NCI-H748 treated with DMSO at 0.1 percent for 48 hours (cell line): ENCODE data around the gene TMF1.
A peak's percentile ranks its signal among the peaks of the same experiment; 100 is the strongest.

ENCODE experiments used
- DNase-seq: peaks from one replicate; lab custom pipeline; 2025; lab: John Stamatoyannopoulos, UW

The TMF1 gene

DNA sequence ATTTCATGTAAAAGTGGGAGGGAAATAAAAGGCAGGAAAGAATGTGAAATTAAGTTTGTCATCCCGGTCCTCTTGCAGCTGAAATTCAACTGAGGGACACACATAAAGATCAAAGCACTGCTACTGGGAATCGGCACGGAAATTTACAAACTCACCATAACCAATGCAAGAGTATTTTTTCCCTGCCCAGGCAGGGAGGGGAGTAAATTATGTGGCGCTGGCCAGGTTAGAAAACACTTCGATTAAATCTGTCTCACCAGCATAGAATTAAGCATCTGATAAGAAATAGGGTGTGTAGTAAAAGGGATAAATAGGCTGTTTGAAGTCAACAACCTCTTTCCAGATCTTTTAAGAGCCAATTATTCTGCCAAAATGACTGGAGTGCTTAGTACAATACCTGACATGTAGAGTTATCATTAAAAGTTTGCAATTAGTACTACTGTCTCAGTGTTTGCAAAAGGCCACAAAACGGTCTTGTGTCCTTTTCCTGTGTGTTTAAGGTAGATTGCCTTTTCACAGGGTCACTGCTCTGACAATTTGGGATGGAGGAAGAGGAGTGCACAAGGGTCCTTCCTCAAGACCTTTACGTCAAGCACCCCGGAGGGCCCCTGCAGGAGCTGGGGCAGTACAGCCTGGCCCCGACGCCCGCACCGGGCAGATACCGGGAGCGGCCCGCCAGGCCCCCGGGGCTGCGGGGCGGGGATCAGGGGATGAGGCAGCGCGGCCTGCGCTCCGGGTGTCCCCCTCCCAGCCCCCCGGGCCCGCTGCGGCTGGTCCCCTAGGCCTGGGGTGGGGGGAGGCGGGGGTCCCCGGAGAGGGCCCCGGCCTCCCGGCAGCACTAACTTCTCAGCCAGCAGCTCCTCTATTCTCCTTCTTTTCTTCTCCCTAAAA is 27.4 kb upstream of the TMF1 start:
- DNase-seq, result no peak

DNA sequence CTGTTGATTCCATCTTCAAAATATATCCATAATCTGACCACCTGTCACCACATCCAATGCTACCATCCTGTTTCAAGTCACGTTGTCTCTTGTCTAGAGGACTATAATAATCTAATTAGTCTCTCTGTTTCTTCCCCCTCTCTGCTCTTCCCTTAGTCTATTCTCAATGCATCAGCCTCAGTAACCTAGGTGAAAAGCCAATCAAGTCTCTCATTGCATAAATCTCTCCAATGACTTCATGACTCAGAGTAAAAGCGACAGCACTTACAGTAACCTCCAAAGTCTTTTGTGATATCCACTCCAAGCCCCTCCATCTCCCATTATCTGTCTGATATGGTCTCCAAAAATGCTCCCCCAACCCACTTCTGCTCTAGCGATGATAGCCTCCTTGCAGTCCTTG is 20.8 kb upstream of the TMF1 start:
- no peak for DNase-seq

DNA sequence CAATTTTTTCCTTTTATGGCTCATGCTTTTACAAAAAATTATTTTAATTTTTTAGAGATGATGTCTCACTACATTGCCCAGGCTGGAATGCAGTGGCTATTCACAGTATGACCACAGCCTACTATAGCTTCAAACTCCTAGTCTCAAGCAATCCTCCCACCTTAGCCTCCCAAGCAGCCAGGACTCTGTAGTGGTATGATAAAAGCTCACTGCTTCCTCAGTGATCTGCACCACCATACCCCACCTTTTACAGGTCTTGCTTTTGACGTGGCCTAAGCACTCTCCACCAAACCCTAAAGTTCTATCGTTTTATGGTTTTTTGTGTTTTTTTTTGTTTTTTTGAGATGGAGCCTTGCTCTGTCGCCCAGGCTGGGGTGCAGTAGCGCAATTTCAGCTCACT is 14.0 kb upstream of the TMF1 start:
- DNase-seq, result no peak

DNA sequence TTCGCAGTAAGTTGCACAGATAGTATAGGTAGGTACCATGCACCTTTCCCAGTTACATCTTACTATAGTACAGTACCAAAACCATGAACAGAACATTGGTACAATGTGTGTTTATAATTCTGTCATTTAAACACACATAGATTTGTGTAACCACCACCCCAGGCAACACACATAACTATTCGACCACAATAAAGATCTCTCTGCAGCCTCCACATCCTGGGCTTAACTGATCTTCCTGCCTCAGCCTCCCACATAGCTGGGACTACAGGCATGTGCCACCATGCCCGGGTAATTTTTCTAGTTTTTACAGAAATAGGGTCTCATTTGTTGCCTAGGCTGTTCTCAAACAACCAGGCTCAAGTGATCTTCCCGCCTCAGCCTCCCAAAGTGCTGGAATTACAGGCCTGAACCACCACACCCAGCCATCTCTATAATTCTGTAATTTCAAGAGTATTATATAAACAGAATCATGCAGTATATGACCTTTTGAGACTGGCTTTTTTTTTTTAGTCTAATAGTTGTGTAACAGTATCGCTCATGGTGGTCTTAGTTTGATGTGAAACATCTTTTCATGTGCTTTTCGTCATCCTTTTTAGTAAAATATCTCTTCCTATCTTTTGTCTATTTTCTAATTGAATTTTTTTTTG is 13.3 kb upstream of the TMF1 start:
- no peak for DNase-seq

DNA sequence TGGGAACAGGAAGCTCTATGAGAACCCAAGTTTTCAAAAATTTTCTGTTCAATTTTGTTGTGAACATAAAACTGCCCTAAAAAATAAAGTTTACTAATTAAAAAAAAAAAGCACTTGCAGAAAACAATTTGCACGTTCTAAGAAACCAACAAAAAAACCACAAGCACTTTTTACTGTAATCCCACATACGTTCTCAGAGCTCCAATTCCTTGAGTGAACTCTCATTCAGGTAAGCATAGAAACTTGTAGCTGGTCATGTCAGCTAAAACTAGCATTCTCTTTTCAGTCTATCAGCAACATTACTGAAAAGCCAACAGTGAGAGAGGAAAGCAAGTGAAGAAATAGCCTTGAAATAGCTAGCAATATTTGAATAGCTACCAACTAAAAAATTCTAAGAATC is 11.5 kb upstream of the TMF1 start:
- no peak for DNase-seq

DNA sequence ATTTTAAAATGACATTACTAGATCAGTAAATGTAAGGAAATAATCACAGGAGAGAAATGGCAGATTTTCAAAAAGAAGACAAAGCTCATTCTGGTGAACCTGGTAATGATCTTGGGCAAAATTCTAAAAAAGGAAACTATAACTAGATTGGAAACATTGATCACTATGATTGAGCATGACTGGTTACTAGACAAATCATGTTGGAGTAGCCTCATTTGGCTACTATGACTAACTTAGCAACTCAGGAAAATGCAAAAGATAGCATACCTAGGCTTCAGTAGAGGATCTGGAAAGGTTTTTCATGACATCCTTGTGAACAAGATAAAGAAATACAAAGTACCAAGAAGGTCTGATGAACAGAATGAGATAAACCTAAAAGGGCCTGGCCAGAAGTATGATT is 7.6 kb upstream of the TMF1 start:
- DNase-seq, result no peak

DNA sequence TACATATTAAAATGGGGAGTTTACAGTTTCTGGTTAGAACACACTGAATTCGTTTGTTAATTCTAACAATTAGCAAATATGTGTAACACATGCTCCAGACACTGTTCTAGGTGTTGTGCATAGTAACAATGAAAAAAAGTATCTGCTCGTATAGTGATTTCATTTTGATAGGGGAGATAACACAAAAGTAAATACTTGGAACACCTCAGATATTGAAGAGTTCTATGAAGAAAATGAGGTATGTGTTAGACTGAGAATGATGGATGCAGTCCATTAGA is 6.8 kb upstream of the TMF1 start:
- DNase-seq, result no peak

DNA sequence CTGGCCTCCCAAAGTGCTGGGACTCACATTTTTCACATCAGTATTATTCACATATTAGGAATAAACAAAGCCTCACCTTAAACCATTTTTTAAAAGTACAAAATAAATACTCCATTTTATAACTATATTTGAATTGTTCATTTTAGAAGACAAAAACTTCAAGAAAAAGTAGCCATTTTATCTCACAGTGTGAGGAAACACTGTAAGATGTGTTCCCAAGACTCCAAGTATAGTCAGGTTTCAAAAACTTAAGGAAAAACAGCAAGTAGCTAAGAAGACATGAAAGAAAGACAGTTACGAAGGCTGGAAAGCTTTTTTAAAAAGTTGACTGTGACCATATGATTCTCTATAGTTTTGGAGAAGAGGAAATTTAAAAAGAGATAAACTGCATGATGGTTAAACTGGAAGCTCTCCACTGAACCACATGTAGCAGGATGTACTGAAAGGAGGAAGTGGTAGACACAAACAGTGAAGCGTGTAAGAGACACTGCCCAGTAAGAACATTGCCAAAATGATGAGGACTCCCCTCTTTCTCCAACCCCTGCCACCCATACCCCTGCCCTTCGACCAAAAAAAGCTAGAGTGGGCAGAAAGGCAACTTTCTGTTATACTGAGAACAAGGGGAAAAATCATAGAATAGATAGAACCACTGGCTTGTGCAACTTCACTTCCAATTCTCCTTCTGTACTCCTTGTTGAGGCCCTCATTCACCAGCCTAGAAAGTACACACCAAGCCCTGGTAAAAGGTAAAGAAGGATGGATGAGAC is 6.2 kb upstream of the TMF1 start:
- no peak for DNase-seq

DNA sequence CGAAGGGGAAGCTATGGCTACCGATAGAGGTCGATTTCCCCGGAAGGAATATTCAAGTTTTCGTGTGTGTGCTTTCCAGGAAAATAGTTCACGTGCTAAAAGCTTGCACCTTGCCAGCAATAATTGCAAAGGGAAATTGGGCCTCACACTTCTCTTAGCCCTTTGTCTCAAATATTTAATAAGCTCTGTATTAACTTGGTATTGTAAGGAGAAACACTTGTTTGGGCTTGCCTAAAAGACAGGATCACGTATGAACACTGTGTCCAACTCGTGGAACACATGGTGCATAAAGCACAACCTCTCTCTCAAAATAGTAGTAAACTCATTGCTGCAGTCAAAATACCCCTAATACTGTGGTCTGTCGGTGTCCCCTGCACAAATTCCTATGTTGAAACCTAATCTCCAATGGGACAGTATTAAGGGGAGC is 352 bp upstream of the TMF1 start:
- no peak for DNase-seq

DNA sequence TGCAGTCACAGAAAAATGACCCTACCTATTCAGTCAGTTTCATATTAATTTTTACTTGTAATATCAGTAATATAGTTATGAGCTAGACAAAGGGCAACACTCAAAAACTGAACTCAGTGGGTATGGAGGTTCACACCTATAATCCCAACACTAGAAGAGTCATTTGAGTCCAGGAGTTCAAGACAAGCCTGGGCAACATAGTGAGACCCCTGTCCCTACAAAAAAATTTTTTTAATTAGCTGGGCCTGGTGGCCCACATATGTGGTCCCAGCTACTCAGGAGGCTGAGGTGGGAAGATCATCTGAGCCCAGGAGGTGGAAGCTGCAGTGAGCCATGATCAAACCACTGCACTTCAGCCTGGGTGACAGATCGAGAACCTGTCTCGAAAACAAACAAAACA is 3.1 kb downstream of the TMF1 start:
- DNase-seq, result no peak

DNA sequence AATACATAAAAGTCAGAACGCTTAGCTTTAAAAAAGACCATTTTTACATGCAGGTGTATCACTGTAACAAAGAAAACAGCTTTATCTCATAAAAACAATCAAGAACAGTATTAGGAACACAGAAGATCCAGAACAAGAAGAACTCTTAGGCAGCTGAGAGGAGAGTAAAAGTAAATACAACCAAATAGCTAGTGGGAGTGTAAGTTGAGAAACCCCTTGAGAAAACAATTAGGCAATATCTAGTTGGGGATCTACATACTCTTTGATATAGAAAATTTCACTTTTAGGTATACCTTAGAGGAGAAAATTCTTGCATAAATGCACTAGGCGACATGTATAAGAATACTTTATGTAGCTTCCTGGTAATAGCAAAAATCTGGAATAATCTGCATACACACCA is 7.5 kb downstream of the TMF1 start:
- DNase-seq, result no peak

DNA sequence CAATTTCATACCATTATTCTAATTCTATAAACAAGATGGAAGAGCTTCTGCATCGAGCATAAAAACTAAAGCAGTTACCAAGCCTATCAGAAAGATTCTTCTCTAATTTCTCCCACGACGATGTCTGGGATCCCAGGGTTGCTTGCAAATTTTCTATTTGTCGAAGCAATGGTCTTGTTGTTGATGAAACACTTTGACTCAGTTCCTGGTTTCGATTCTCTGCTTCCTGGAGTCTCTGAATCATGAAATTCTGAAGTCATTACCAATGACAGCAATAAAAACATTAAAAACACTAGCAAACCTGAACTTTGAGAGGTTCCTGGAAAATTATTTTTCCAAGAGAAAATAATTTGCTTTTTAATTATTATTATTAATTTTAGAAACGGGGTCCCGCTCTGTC is 18.7 kb downstream of the TMF1 start:
- no peak for DNase-seq

DNA sequence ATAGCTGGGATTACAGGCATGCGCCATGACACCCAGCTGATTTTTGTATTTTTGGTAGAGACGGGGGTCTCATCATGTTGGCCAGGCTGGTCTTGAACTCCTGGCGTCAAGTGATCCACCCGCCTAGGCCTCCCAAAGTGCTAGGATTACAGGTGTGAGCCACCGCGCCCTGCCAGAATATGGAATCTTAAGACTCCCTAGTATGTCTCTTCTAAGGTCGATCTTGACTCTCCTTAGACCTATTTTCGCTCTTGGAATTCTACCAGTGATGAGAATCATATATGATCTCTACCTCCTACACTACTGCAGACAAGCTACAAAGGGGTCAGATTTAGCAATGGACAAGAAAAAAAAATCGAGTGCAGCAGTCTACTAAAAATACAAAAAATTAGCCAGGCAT is 19.4 kb downstream of the TMF1 start:
- DNase-seq, result no peak

DNA sequence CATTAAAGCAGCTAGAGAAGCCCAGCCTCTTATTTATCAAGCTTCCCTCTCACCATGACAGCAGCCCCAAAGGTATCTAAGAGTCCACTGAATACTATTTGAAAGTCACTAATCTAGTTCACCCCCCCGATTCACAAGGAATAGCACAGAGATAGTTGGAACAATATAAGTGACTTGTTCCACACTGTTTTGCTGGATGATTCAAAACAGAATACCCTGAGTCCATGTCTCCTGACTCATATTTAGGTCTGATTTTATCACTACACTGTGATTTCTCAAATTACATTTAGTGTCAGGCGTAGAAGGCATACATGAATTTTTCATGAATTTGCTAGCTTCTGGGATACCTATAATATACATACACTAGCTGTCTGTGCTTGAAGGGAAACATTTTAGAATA is 20.0 kb downstream of the TMF1 start:
- DNase-seq, result no peak

DNA sequence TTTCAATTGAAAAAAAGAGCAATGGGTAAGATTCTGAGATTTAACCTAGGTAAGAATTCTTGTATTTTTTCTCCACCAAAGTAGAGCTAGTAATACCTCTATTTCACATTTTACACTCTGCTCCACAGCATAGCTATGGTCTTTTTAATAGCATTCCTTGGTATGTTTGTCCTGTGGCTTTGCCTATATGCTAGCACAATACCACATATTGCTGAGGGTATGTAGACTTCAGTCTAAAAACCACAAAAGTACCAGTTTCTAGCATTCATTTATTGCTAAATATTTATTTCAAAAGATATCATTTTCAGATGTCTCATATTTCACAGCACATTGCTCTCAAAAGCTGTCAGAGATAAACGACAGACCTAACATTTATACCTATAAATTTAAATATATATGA is 20.5 kb downstream of the TMF1 start:
- no peak for DNase-seq

DNA sequence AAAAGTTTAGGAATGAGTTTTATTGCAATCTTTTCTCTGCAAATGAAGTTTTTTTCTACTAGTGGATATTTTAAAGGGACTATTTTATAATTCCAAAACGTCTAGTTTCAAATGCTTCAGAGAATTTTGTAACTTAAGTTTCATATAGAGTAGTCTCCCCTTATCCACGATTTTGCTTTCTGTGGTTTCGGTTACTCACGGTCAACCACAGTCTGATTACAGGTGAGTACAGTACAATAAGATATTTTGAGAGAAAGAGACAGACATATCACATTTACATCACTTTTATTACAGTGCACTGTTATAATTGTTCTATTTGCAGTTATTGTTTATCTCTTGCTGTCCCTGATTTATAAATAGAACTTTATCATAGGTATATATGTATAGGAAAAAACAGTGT is 31.3 kb downstream of the TMF1 start:
- DNase-seq, result no peak

DNA sequence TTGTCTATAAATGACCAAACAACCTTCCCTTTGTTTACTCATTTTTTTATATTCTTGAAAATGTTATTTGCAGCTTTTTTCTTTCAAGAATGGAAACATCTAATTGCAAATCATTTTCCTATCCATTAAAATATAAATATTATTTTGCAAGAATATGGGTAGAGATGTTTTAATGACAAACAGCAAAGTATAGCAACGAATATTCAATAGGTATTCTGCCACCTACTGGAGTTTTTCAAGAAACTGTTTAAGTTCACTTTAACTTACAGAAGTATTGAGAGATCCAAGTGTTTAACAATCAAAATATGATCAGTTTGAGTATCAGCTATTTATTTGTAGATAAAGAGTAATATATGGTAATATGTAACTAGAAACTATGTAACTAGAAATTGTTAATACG is 31.7 kb downstream of the TMF1 start:
- no peak for DNase-seq

DNA sequence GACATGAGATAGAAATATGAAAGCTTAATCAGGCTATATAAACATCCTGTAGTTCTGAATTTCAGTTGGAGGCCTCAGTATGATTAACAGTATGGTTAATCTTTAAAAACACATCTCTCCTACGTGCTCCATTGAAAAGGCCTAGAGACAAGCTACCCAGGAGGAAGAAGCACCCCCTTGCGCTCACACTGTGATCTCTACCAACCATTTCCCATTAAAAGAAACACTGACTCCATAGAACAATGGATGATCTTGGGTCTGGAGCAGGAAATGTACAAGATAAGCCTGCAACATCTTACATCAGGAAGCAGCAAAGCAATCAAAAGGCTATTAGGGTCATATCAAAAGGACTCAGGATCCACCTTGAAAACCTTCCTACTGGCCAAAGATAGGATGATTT is 35.2 kb downstream of the TMF1 start:
- no peak for DNase-seq

DNA sequence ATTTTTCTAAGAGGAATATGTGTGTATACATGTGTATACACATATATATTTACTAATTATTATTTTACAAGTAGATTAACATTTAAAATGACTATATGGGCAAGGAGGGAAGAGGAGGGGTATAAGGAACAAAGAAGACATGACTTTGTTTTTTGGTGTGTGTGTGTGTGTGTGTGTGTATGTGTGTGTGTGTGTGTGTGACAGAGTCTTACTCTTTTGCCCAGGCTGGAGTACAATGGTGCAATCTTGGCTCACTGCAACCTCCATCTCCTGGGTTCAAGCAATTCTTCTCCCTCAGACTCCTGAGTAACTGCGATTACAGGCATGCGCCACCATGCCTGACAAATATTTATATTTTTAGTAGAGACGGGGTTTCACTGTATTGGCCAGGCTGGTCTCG is 36.0 kb downstream of the TMF1 start:
- DNase-seq, result no peak

DNA sequence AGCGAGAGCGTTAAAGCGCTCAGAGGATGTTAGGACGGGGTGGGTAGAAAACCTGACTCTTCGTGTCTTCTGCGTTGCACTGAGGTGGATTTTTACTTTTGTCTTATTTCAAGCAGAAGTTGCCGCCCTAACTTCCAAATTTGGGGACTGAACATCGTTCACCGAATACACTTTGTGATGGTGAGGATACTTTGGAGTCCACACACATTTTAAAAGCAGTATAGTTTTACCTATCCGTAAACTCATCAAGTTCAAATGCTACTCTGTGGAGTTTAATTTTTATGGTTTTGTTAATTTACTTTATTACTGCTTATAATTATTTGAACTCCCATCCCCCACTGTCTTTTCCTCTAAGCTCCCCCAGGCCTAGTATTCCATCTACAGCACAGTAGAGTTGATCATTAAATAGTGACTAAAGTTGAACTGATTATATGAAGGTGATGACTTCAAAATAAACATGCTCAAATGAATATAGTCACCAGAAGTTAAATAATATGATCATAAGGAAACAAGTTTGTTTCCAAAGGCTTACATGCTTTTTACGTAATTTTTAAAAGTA is 38.0 kb downstream of the TMF1 start:
- no peak for DNase-seq

DNA sequence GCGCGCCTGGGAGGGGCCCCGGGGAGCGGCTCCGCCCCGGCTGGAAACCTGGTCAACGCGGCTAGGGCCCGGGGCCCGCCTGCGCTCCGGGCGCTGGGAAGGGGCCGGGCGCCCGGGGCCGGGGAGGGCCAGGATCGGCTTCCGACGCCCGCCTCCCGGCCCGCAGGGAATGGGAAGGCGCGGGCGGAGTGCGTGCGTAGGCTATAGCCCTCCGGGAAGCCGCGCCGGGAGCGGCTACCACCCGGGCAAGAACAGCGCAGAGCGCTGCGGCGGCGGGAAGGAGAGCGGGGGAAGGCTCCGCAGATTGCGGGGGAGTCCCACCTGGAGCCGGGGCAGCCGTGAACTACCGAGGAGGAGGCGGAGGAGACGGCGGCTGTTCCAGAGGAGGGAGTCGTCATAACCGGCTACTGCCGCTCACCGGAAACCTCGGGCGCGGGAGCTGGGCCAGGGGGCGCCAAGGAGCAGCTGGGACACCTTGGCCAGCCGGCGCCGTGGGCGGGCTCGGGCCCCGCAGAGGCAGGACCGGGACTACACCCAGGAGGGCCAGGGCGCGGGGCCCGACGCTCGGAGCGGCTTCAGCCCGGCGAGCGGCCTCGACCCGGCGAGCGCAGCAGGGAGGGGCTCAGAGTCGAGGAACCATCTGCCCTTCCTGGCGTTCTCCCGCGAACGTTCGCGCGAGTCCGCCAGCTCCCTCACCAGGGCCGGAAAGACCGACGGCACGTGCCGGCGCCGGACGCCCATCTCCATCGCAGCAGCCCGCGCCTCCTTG is 38.7 kb downstream of the TMF1 start, which contains the start of gene EOGT:
EOGT (minus strand) TSS at position 432 of the 769 bp plus-strand sequence. CDS start 3,838 bp downstream, outside the sequence.
- DNase-seq, result peak; percentile 4

DNA sequence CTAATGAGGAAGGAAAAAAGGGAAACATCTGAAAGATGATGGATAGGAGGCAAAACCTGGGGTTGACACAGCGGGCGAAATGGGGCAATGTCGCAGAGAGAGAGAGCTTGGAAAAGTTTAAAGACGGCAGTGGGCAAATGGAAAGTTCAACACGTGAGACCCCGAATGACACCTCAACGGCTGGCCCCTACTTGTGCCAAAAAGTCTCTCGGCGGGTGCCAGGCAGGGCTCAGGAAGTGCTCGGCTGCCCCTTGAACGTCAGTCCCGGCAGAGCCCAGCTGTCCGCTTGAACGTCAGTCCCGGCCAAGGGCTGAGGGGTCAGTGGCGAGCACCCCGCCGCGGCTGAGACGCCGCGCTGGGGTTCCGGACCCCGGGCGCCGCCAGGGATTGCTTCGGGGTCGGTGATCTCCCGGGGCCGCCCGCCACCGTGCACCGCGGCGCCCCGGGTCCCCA is 39.3 kb downstream of the TMF1 start:
- no peak for DNase-seq
